HCT116 (cell line): ENCODE measurements around the gene PCARE. TPM values are rescaled to one million over a fixed set of nuclear protein-coding genes. Genes with fewer than 3 reads are reported as not detected.
A peak's percentile ranks its signal among the peaks of the same experiment; 100 is the strongest.

ENCODE experiments used
- ATAC-seq: fragments of 200-7000 bp; cut with Tn5 transposase; 2 replicates; pipeline ENCODE4 v1.9.1; 2020; ENCODE audit warnings: mild to moderate bottlenecking, moderate library complexity
- BruUV-seq: library from RNA; stranded (reverse); fragments of 400-500 nt; replicated peaks from 2 replicates; lab custom pipeline; 2021; lab: Mats Ljungman, UMichigan
- CTCF ChIA-PET: fragments of 300-600 bp; sonication (Branson Sonifier 250); formaldehyde crosslinking; loops from one replicate; lab custom pipeline; 2021; ENCODE audit warnings: antibody characterized with exemption; lab: Charles Lee
- POLR2A ChIA-PET: fragments of 300-600, 350-600 bp; sonication (Branson Sonifier 250); formaldehyde crosslinking; loops from one replicate; lab custom pipeline; 2021; ENCODE audit warnings: antibody characterized with exemption; lab: Charles Lee
- RAD21 ChIA-PET, 2 experiments: fragments of 300-600 bp; sonication (Branson Sonifier 250); formaldehyde crosslinking; loops; one replicate each; lab custom pipeline; 2023; ENCODE audit warnings: low total read pairs in 2 of 2; ENCODE audit not compliant: uncharacterized antibody in 2 of 2, unreplicated experiment in 2 of 2, low non-redundant PET in 1 of 2; lab: Charles Lee
- DNase-seq: peaks from one replicate; pipeline ENCODE4 v3.0.0-alpha.2; 2010; ENCODE audit warnings: low read depth, low spot score
- H2AFZ ChIP-seq: fragments of 200-600 bp; shearing (Covaris generic), sonication (generic); 2 replicates; pipeline ENCODE4 v1.6.1; 2017; ENCODE audit warnings: low read depth, mixed run types, mixed read lengths, antibody characterized with exemption, low read length; ENCODE audit not compliant: poor library complexity, severe bottlenecking
- H3K27ac ChIP-seq: 2 replicates; pipeline ENCODE4 v1.5.1; 2012; ENCODE audit warnings: low read depth, low read length
- H3K27me3 ChIP-seq: fragments of 200-600 bp; sonication (generic); 2 replicates; pipeline ENCODE4 v1.6.1; 2016; ENCODE audit warnings: mixed run types, low read length, mixed read lengths; ENCODE audit not compliant: insufficient read depth
- H3K36me3 ChIP-seq, 2 experiments: fragments of 200-500 bp in 1 of 2; fragments of 200-600 bp in 1 of 2; sonication (Bioruptor generic) in 1 of 2; sonication (generic) in 1 of 2; 2 replicates each; pipeline versions ENCODE4 v1.5.1 to v1.6.1; 2014 to 2016; ENCODE audit warnings: low read length in 2 of 2, inconsistent platforms in 1 of 2, mixed read lengths in 1 of 2, mixed run types in 1 of 2; ENCODE audit not compliant: insufficient read depth in 2 of 2, control insufficient read depth in 1 of 2
- H3K4me1 ChIP-seq, 2 experiments: fragments of 200-600 bp in 1 of 2; sonication (generic) in 1 of 2; 2 replicates each; pipeline versions ENCODE4 v1.5.1 to v1.6.1; 2012 to 2017; ENCODE audit warnings: low read length in 2 of 2, inconsistent platforms in 1 of 2, mild to moderate bottlenecking in 1 of 2, mixed read lengths in 1 of 2, mixed run types in 1 of 2, moderate library complexity in 1 of 2; ENCODE audit not compliant: insufficient read depth in 2 of 2, control insufficient read depth in 1 of 2
- H3K4me2 ChIP-seq: fragments of 200-600 bp; sonication (generic); 2 replicates; pipeline ENCODE4 v1.6.1; 2017; ENCODE audit warnings: mixed run types, low read length, mixed read lengths
- H3K4me3 ChIP-seq, 2 experiments: fragments of 200-600 bp in 1 of 2; sonication (generic) in 1 of 2; replicated peaks in 1 of 2; 2 replicates each; pipeline ENCODE4 v1.5.1; 2011 to 2016; ENCODE audit warnings: low read length in 2 of 2, control low read depth in 1 of 2, low read depth in 1 of 2, mild to moderate bottlenecking in 1 of 2, mixed read lengths in 1 of 2, mixed run types in 1 of 2
- H3K79me2 ChIP-seq: fragments of 200-600 bp; sonication (generic); 2 replicates; pipeline ENCODE4 v1.6.1; 2017; ENCODE audit warnings: mild to moderate bottlenecking, mixed run types, low read length, moderate library complexity, mixed read lengths; ENCODE audit not compliant: insufficient read depth
- H3K9ac ChIP-seq: fragments of 200-600 bp; sonication (generic); 2 replicates; pipeline ENCODE4 v1.6.1; 2016; ENCODE audit warnings: low read length, mixed read lengths
- H3K9me2 ChIP-seq: fragments of 200-600 bp; sonication (generic), shearing (Covaris generic); 2 replicates; pipeline ENCODE4 v1.6.1; 2017; ENCODE audit warnings: mixed run types, mild to moderate bottlenecking, moderate library complexity; ENCODE audit not compliant: insufficient read depth
- H3K9me3 ChIP-seq, 2 experiments: fragments of 200-500 bp in 1 of 2; fragments of 200-600 bp in 1 of 2; sonication (Bioruptor generic) in 1 of 2; sonication (generic) in 1 of 2; 2 replicates each; pipeline ENCODE4 v1.6.1; 2014 to 2017; ENCODE audit warnings: low read length in 2 of 2, mixed read lengths in 2 of 2, inconsistent platforms in 1 of 2, low read depth in 1 of 2, mild to moderate bottlenecking in 1 of 2, mixed run types in 1 of 2, moderate library complexity in 1 of 2; ENCODE audit not compliant: control insufficient read depth in 1 of 2, insufficient read depth in 1 of 2
- H4K20me1 ChIP-seq: fragments of 200-600 bp; sonication (generic), shearing (Covaris generic); 2 replicates; pipeline ENCODE4 v1.6.1; 2017; ENCODE audit warnings: mixed run types, mild to moderate bottlenecking, moderate library complexity; ENCODE audit not compliant: insufficient read depth
- CEBPB ChIP-seq: IDR thresholded peaks from 2 replicates; pipeline ENCODE4 v1.6.1; 2012; ENCODE audit warnings: low read depth
- ELF1 ChIP-seq: IDR thresholded peaks from 2 replicates; pipeline ENCODE4 v1.6.1; 2012; ENCODE audit warnings: low read depth, borderline replicate concordance
- EZH2phosphoT487 ChIP-seq: fragments of 200-600 bp; IDR thresholded peaks from 2 replicates; pipeline ENCODE4 v1.6.1; 2018; ENCODE audit warnings: antibody characterized with exemption, borderline replicate concordance
- JUND ChIP-seq: IDR thresholded peaks from 2 replicates; pipeline ENCODE4 v1.6.1; 2012
- POLR2AphosphoS5 ChIP-seq: IDR thresholded peaks from 2 replicates; pipeline ENCODE4 v1.6.1; 2011; ENCODE audit warnings: mild to moderate bottlenecking, low read depth, low read length, moderate library complexity
- SIN3A ChIP-seq: IDR thresholded peaks from 2 replicates; pipeline ENCODE4 v1.6.1; 2012; ENCODE audit warnings: low read depth
- SP1 ChIP-seq: IDR thresholded peaks from 2 replicates; pipeline ENCODE4 v1.6.1; 2012; ENCODE audit warnings: low read depth
- SRF ChIP-seq: IDR thresholded peaks from 2 replicates; pipeline ENCODE4 v1.6.1; 2012; ENCODE audit warnings: low read depth
- TCF7L2 ChIP-seq: IDR thresholded peaks from 2 replicates; pipeline ENCODE4 v1.7.0; 2011; ENCODE audit warnings: borderline replicate concordance, inconsistent platforms; ENCODE audit not compliant: insufficient read depth, insufficient read length; ENCODE audit errors: extremely low read depth
- YY1 ChIP-seq: IDR thresholded peaks from 2 replicates; pipeline ENCODE4 v1.6.1; 2011; ENCODE audit warnings: low read length, low read depth, moderate library complexity, mild to moderate bottlenecking; ENCODE audit not compliant: insufficient replicate concordance; ENCODE audit errors: extremely low read depth
- ZFX ChIP-seq: fragments of 450-650 bp; IDR thresholded peaks from 2 replicates; pipeline ENCODE4 v1.6.1; 2017
- ZNF274 ChIP-seq: fragments of 200-500 bp; sonication (Bioruptor generic); IDR thresholded peaks from 2 replicates; pipeline ENCODE4 v1.6.1; 2014; ENCODE audit warnings: mild to moderate bottlenecking, low read depth, low read length, inconsistent platforms
- intact Hi-C: fragments of 100-400 bp; cut with micrococcal nuclease; formaldehyde crosslinking; loops from 2 replicates; pipeline ENCODE4 v1.10.0; 2022
- total RNA-seq: library from RNA; stranded (reverse); gene quantifications from one replicate; pipeline ENCODE4 v1.2.1, GENCODE V29; 2021; ENCODE audit not compliant: unreplicated experiment
- TF ChIP-seq, protein P1 (sequence below): IDR thresholded peaks from 2 replicates; pipeline ENCODE4 v1.6.1; 2011; ENCODE audit warnings: mild to moderate bottlenecking, low read length, moderate library complexity; ENCODE audit not compliant: insufficient replicate concordance; ENCODE audit errors: extremely low read depth
- TF ChIP-seq, protein P2 (sequence below): IDR thresholded peaks from 2 replicates; pipeline ENCODE4 v1.6.1; 2012
- TF ChIP-seq, protein P3 (sequence below): IDR thresholded peaks from 2 replicates; pipeline ENCODE4 v1.6.1; 2012
- TF ChIP-seq, protein P4 (sequence below), 3 experiments: fragments of 200-600 bp in 1 of 3; sonication (generic) in 1 of 3; IDR thresholded peaks in 2 of 3; conservative IDR thresholded peaks in 1 of 3; 2 replicates each; pipeline ENCODE4 v1.5.1; 2012 to 2017; ENCODE audit warnings: low read depth in 2 of 3, low read length in 2 of 3, antibody characterized with exemption in 1 of 3, borderline replicate concordance in 1 of 3, control low read depth in 1 of 3, mild to moderate bottlenecking in 1 of 3, mixed read lengths in 1 of 3, mixed run types in 1 of 3, moderate library complexity in 1 of 3; ENCODE audit not compliant: insufficient read depth in 1 of 3

Gene PCARE
- total RNA-seq, 1 experiment from 2014 or later, result not detected

DNA sequence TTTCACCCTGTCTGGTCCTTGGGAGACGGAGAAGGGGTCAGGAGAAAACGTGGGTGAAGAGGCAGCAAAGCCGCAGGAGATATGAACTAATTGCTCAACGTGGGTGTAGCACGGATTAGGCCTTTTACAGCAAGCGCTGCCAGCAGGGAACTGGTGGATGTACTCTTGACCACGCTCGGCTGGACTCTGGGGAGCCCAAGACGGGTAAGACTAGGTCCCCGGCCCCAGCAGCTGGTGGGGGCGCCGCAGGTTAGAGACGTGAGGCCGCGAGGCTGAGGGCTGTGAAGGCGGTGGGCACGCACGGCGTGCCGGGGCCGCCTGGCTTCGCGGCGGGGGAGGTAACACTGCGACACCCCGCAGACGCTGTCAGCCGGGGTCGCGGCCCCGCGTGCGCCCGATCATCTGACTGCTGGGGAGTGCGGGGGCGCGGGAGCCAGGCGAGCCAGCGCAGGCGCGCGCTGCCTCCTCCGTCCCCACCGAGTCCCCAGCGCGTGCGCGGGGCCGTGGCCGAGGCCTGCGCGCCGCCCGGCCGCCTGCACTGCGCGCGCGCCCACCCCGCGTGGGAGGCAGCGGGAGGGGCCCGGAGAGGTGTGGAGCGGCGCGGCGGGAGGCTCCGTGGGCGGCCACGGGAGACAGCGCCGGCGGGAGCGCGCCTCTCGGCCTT is 40.8 kb upstream of the PCARE start, which contains the start of gene CLIP4 (continued):
- TF ChIP-seq, protein P1, sequence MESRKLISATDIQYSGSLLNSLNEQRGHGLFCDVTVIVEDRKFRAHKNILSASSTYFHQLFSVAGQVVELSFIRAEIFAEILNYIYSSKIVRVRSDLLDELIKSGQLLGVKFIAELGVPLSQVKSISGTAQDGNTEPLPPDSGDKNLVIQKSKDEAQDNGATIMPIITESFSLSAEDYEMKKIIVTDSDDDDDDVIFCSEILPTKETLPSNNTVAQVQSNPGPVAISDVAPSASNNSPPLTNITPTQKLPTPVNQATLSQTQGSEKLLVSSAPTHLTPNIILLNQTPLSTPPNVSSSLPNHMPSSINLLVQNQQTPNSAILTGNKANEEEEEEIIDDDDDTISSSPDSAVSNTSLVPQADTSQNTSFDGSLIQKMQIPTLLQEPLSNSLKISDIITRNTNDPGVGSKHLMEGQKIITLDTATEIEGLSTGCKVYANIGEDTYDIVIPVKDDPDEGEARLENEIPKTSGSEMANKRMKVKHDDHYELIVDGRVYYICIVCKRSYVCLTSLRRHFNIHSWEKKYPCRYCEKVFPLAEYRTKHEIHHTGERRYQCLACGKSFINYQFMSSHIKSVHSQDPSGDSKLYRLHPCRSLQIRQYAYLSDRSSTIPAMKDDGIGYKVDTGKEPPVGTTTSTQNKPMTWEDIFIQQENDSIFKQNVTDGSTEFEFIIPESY, result no peak
- TF ChIP-seq POLR2AphosphoS5, result peak; percentile 23; the same call in 1 of the 2 replicates
- TF ChIP-seq, all 23 proteins: peak for 3

DNA sequence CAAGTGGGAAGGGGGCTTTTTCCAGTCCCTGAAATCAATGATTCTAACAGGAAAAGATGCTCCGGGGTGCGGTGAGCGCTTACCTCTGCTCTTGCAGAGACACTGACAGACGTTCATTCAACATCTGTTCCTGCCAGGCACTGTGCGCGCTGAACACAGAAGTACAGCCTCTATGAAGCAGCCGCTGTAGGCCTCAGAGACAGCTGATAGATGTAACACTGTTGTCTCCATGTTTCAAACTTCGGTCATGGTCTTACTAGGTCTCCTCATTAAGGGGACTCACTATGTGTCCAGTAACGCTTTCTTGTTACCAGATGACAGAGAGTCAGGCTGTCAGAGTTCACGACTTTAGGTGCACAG is 40.2 kb upstream of the PCARE start:
- Histone ChIP-seq H4K20me1 (no peaks in the 10 kb centered on the region), H3K4me1 (peaks cover 34 to 76% of the 10 kb centered on the region in 2 experiments), H3K79me2 (peaks cover 30% of the 10 kb centered on the region), H3K4me3 (peak overlapping the region; percentile 41 to 55), H2AFZ (no peak overlapping the region), H3K9me2 (no peaks in the 10 kb centered on the region), H3K9me3 (no peaks in the 10 kb centered on the region), H3K27me3 (no peaks in the 10 kb centered on the region), H3K36me3 (no peaks in the 10 kb centered on the region)
- ATAC-seq, result no peak; the same call in 1 of the 2 replicates
- POLR2A ChIA-PET, result interaction anchor here (1.1 to 2.5 kb wide), 2 partner anchors 8 to 15 kb away, joined by 4 to 14 read pairs; no protein-coding TSS in a partner anchor
- TF ChIP-seq SRF (no peak), YY1 (no peak), EZH2phosphoT487 (no peak), TCF7L2 (no peak), SIN3A (no peak), ZNF274 (no peak), SP1 (no peak), CEBPB (no peak), ELF1 (no peak), JUND (no peak), ZFX (no peak)
- TF ChIP-seq, protein P2, sequence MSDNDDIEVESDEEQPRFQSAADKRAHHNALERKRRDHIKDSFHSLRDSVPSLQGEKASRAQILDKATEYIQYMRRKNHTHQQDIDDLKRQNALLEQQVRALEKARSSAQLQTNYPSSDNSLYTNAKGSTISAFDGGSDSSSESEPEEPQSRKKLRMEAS, result no peak
- TF ChIP-seq, protein P1, result no peak
- TF ChIP-seq, protein P3, sequence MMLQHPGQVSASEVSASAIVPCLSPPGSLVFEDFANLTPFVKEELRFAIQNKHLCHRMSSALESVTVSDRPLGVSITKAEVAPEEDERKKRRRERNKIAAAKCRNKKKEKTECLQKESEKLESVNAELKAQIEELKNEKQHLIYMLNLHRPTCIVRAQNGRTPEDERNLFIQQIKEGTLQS, result no peak
- TF ChIP-seq, protein P4, sequence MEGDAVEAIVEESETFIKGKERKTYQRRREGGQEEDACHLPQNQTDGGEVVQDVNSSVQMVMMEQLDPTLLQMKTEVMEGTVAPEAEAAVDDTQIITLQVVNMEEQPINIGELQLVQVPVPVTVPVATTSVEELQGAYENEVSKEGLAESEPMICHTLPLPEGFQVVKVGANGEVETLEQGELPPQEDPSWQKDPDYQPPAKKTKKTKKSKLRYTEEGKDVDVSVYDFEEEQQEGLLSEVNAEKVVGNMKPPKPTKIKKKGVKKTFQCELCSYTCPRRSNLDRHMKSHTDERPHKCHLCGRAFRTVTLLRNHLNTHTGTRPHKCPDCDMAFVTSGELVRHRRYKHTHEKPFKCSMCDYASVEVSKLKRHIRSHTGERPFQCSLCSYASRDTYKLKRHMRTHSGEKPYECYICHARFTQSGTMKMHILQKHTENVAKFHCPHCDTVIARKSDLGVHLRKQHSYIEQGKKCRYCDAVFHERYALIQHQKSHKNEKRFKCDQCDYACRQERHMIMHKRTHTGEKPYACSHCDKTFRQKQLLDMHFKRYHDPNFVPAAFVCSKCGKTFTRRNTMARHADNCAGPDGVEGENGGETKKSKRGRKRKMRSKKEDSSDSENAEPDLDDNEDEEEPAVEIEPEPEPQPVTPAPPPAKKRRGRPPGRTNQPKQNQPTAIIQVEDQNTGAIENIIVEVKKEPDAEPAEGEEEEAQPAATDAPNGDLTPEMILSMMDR (IDR thresholded peaks at IDR 0.05 in 2 of 3, conservative IDR thresholded peaks at IDR 0.05 in 1 of 3; ENCODE audit: borderline replicate concordance in 1 of 3, insufficient read depth in 1 of 3, low read depth in 2 of 3, low read length in 2 of 3), result no peak
- TF ChIP-seq, all 23 proteins: peak for 0
- H3K27ac ChIP-seq, result peak overlapping the region; percentile 81
- H3K4me2 ChIP-seq, result peak overlapping the region; percentile 77
- peak overlapping the region; percentile 69 for H3K9ac ChIP-seq
- intact Hi-C loops, result no loop called here
- DNase-seq, result no peak
- ChIA-PET RAD21 (no interaction called here), CTCF (no interaction called here)
- BruUV-seq, result TSS peak; percentile 25
